ENCODE results near the gene TRPM8. TPM values are rescaled to one million over a fixed set of nuclear protein-coding genes. Genes with fewer than 3 reads are reported as not detected.

TRPM8 gene
- total RNA-seq, 1 experiment from 2014 or later = 3.9 TPM

DNA sequence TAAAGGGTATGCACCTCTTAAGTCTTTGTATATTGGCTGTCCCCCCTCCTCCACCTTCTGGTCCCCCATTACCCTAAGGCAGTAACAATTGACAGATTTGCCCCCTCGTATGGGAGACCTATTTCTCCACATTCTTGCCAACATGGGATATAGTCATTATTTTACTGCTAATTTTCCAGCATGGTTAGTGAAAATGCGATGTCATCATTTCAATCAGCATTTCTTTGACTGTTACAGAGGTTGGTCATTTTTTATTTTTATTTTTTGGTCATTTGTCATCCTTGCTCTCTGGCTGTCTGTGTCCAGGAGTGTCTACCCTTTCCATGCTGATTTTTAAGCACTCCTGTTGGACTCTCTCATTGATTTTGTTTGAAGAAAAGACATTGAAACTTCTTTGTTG is 88.0 kb downstream of the TRPM8 start:
- CTCF ChIA-PET = no interaction called here

GRCh38 chr2:234006501-234006900 is 89.3 kb downstream of the TRPM8 start:
- intact Hi-C loops (cut with micrococcal nuclease; ENCODE audit: unreplicated experiment) = no loop called here

More for the DNA sequence above, 88.0 kb downstream of the TRPM8 start:
- POLR2A ChIA-PET = no interaction called here
- no TSS peak for BruUV-seq (replicated peaks)
- TF ChIP-seq, protein P1, sequence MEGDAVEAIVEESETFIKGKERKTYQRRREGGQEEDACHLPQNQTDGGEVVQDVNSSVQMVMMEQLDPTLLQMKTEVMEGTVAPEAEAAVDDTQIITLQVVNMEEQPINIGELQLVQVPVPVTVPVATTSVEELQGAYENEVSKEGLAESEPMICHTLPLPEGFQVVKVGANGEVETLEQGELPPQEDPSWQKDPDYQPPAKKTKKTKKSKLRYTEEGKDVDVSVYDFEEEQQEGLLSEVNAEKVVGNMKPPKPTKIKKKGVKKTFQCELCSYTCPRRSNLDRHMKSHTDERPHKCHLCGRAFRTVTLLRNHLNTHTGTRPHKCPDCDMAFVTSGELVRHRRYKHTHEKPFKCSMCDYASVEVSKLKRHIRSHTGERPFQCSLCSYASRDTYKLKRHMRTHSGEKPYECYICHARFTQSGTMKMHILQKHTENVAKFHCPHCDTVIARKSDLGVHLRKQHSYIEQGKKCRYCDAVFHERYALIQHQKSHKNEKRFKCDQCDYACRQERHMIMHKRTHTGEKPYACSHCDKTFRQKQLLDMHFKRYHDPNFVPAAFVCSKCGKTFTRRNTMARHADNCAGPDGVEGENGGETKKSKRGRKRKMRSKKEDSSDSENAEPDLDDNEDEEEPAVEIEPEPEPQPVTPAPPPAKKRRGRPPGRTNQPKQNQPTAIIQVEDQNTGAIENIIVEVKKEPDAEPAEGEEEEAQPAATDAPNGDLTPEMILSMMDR (IDR thresholded peaks at IDR 0.05) = no peak
- TF ChIP-seq REST (IDR thresholded peaks at IDR 0.05; ENCODE audit: insufficient read depth in 1 of 2, low read depth in 2 of 2, low read length in 1 of 2) (no peak), TCF7L2 (IDR thresholded peaks at IDR 0.05; ENCODE audit: low read depth, low read length) (no peak), POLR2AphosphoS5 (IDR thresholded peaks at IDR 0.05; ENCODE audit: low read depth, low read length) (no peak), SIN3A (IDR thresholded peaks at IDR 0.05; ENCODE audit: borderline replicate concordance, insufficient read depth, low read depth, low read length) (no peak)
- Histone ChIP-seq H3K36me3 (ENCODE audit: control insufficient read depth, insufficient read depth, low read length) (no peaks in the 10 kb centered on the region), H3K4me3 (ENCODE audit: low read depth in 2 of 2, low read length in 2 of 2) (no peak overlapping the region), H3K4me1 (ENCODE audit: control insufficient read depth, insufficient read depth, low read length) (peaks cover 26% of the 10 kb centered on the region), H3K9me3 (ENCODE audit: control insufficient read depth, insufficient read depth, low read depth, low read length) (no peaks in the 10 kb centered on the region), H3K27me3 (ENCODE audit: control insufficient read depth, insufficient read depth, low read length) (no peaks in the 10 kb centered on the region), H3K27ac (ENCODE audit: low read length) (peak overlapping the region; percentile 87; the same call in 1 of the 2 replicates)
- intact Hi-C loops (cut with micrococcal nuclease; ENCODE audit: unreplicated experiment) = no loop called here
- no peak for ATAC-seq
- DNase-seq (ENCODE audit: low read depth, low spot score) = no peak
- in situ Hi-C loops (cut with HindIII; ENCODE audit: low pct_unique_long_range_greater_than_20kb, low sequenced_read_pairs) = no loop called here

More at GRCh38 chr2:234006501-234006900, 89.3 kb downstream of the TRPM8 start:
- no peak for DNase-seq (ENCODE audit: low read depth, low spot score)
- Histone ChIP-seq H3K4me1 (ENCODE audit: control insufficient read depth, insufficient read depth, low read length) (peaks cover 26% of the 10 kb centered on the region), H3K27me3 (ENCODE audit: control insufficient read depth, insufficient read depth, low read length) (no peaks in the 10 kb centered on the region), H3K36me3 (ENCODE audit: control insufficient read depth, insufficient read depth, low read length) (no peaks in the 10 kb centered on the region), H3K9me3 (ENCODE audit: control insufficient read depth, insufficient read depth, low read depth, low read length) (no peaks in the 10 kb centered on the region; the same call in 1 of the 2 replicates), H3K27ac (ENCODE audit: low read length) (peak overlapping the region; percentile 20; the same call in 1 of the 2 replicates), H3K4me3 (ENCODE audit: low read depth in 2 of 2, low read length in 2 of 2) (no peak overlapping the region)
- TF ChIP-seq SIN3A (IDR thresholded peaks at IDR 0.05; ENCODE audit: borderline replicate concordance, insufficient read depth, low read depth, low read length) = no peak
- TF ChIP-seq, protein P1 (IDR thresholded peaks at IDR 0.05) = no peak
- TF ChIP-seq POLR2AphosphoS5 (IDR thresholded peaks at IDR 0.05; ENCODE audit: low read depth, low read length) = no peak
- TF ChIP-seq REST (IDR thresholded peaks at IDR 0.05; ENCODE audit: insufficient read depth in 1 of 2, low read depth in 2 of 2, low read length in 1 of 2) = no peak
- no peak for TF ChIP-seq TCF7L2 (IDR thresholded peaks at IDR 0.05; ENCODE audit: low read depth, low read length)
- no TSS peak for BruUV-seq (replicated peaks)
- no peak for ATAC-seq
- CTCF ChIA-PET = no interaction called here
- in situ Hi-C loops (cut with HindIII; ENCODE audit: low pct_unique_long_range_greater_than_20kb, low sequenced_read_pairs) = no loop called here
- POLR2A ChIA-PET = no interaction called here

All from Panc1 (cell line).